Measurements from ENCODE around the gene PTGES. TPM values are rescaled to one million over a fixed set of nuclear protein-coding genes. Genes with fewer than 3 reads are reported as not detected.
"Not testable (repeated sequence)": the region's sequence is repeated elsewhere in the genome, so short reads cannot be mapped to it uniquely, and the experiment has no call there.

Gene PTGES
- total RNA-seq, 1 donor from 2014 or later, result not detected

DNA sequence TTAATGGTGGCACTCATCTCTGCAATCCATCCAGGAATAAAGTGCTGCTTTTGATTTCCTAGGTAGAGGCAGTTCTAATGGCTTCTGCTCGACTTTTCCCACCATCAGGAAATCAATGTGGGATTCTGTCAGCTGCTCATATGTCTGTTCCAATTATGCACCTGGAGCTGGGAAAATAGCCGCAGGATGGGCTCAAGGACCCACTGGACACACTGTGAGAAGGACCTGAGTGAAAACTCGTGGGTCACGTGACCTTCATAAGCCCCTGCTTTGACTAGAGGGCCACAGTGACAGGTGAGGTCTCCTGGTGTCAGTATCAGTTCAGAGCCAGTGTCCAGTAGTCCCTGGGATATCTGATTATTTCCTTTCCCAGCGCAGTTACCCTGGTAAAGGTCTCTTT, 17.9 kb upstream of the PTGES start:
- no peak for DNase-seq (ENCODE audit: low read depth)

DNA sequence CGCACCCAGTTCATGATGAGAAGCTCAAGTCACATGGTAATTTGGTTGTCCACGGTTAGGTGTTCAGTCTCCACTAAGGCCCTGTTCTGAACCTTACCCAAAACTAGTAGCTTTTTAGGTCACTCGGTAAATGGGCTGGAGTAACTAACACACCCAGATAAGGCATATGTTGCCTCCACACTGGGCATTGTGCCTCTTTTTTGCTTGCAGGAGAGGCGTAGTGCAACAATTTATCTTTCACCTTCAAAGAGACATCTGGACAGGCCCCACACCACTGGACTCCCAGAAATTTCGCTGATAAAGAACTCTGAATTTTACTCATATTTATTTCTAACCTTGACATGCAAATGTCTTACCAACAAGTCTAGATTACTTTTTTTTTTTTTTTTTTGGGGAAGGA, 16.8 kb upstream of the PTGES start:
- DNase-seq (ENCODE audit: low read depth), result no peak

DNA sequence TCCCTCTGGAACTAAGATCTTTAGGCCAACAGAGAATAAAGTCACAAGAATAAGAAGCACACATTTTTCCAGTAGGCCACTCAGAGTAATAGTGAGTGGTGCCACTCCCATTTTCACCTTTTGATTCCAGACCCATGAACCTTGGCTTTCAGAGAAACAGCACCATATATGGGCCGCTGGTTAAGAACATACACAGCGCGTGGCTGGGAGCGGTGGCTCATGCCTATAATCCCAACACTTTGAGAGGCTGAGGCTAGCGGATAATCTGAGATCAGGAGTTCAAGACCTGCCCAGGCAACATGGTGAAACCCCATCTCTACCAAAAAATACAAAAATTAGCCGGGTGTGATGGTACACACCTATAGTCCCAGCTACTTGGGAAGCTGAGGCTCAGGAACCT, 15.6 kb upstream of the PTGES start:
- no peak for DNase-seq (ENCODE audit: low read depth)

DNA sequence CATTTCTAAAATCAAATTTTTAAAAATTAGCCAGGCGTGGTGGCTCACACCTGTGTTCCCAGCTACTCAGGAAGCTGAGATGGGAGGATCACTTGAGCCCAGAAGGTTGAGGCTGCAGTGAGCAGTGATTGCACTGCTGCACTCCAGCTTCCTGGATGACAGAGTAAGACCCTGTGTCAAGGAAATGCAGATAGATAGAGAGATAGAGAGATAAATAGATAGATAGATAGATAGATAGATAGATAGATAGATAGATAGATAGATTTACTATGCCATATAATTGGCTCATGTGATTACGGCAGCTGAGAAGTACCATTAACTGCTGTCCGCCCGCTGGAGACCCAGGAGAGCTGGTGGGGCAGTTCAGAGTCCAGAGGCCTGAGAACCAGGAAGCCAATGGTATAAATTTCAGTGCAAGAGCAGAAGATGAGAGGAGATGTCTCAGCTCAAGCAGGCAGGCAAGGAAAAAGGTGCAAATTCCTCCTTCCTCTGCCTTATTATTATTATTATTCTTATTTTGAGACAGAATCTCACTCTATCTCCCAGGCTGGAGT, 13.0 kb upstream of the PTGES start:
- DNase-seq (ENCODE audit: low read depth), result no peak

DNA sequence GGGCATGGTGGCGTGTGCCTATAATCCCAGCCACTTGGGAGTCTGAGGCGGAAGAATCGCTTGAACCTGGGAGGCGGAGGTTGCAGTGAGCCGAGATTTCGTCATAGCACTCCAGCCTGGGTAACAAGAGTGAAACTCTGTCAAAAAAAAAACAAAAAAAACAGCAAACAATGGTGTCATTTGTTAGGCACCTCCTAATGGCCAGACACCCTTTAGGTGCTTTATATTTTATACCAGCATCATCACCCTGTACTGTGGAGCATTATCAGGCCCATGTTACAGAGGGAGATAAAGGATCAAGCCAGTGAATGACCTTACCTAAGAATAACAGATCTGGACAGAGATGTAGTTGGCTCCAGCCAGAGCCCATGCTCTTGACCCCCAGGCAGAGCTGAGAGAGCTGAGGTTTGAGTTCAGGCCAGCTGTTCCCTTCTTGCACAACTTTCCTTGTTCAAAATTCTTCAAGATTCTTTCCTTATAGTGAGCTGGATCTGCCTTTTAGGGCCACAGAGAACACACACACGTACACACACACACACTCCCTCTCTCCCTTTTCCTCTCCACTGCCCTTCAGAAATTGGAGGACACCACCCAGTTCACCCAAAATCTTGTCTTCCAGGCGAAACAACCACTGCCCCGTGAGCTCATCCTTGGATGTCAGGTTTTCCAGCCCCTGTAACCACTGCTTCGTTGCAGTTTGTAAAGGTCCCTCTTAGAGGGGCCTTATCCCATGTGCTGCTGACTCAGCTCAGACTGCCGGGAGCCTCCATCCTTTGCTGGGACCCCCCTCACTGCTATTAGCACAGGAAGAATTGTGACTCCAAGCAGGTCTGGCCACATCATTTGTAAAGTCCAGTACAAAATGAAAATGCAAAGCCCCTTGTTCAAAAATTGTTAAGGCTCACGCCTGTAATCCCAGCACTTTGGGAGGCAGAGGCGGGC, 10.4 kb upstream of the PTGES start:
- no peak for DNase-seq (ENCODE audit: low read depth)

DNA sequence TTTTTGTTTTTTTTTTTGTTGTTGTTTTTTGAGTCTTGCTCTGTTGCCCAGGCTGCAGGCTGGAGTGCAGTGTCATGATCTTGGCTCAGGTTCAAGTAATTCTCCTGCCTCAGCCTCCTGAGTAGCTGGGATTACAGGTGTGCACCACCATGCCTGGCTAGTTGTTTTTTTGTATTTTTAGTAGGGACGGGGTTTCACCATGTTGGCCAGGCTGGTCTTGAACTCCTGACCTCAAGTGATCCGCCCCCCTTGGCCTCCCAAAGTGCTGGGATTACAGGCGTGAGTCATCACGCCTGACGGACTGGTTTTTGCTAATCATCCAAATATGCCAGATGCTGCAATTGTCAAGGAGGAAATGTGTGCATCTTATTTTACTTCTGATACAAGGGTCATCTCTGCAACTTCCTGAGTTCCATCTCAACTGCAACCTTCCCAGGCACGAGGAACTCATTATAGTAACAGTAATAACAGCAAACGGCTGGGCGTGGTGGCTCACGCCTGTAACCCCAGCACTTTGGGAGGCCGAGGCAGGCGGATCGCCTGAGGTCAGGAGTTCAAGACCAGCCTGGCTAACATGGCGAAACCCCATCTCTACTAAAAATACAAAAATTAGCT, 9.6 kb upstream of the PTGES start:
- peak; percentile 55 for DNase-seq (ENCODE audit: low read depth)

DNA sequence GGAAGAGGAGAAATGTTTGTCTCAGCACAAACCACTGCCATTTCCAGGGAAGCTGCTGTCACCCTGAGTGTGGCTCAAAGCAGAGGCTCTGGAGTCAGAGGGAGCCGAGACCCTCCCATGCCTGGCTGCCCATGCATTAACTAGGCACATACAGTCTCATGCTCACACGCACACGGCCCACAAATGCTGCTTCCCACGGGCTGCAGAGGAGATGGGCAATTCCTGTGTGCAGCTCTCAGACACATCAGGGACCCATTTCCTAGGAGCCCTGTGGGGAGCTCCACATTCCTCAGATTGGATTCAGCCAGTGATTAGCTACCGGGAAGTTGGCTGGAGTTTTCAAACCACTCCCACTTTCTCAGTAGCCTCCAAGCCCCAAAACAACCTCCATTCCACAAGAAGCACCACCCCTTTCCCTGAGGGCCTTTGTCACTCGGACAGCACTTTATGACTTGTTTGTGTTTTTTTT, 9.1 kb upstream of the PTGES start:
- no peak for DNase-seq (ENCODE audit: low read depth)

DNA sequence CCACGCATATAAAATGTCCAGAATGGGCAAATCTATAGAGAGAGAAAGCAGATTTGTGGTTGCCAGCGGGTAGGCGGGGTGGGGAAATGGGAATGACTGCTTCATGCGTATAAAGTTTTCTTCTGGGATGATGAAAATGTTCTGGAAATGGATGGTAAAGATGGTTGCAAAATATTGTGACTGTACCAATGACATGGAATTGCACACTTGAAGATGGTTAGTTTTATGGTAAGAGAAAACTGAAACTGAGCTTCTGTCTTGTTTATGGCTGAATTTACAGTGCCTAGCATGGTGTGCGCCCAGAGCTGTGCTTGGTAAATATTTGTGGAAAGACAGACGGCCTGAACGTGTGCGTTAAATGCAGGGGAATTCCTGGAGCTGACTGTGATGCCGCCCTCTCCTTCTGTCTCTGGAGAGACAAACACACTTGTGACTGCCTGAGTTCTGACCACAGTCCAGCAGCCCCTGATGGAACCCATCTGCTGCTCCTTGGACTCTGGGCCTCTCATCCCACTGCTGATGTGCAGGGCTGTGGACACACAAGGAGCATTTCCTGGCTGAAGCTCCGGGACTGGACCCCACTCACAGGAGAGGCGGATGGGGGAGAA, 8.6 kb upstream of the PTGES start:
- DNase-seq (ENCODE audit: low read depth), result no peak

DNA sequence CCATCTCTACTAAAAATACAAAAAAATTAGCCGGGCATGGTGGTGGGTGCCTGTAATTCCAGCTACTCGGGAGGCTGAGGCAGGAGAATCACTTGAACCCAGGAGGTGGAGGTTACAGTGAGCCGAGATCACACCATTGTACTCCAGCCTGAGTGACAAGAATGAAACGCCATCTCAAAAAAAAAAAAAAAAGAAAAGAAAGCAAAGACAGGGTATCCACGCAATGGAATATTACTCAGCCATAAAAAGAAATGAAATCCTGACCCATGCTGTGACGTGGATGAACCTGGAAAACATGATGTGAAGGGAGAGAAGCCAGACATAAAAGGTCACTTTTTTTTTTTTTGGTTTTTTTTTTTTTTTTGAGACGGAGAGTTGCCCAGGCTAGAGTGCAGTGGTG, 7.9 kb upstream of the PTGES start:
- not testable (repeated sequence) for DNase-seq (ENCODE audit: low read depth)

DNA sequence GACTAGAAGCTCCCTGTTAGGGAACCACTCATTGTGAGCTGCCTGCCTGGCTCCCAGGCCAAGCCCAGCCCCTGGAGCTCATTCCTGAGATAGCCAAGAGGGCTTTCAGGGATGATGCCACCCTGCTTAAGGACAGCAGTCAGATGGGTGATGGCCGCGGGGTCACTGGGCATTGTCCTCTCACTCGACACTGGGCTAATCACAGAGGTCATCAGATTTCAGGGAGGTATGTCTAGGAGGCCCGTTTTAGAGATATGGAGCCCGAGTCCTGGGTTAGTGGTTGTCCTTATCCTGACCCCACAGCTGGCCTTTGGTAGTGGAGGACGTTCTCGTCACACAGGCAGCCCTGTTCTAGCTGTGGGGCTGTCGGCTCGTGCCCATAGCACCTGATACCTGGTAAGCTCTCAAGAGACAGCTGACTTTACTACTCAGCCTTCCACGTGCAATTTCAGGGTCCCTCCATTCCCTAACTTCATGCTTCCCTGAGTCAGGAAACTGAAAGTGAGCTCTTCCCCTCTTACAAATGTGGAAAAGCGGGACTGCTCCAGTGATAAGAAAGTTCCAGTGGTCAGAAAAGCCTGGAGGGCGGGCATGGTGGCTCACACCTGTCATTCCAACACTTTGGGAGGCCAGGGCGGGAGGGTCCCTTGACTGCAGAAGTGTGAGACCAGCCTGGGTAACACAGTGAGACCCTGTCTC, 7.1 kb upstream of the PTGES start:
- no peak for DNase-seq (ENCODE audit: low read depth)

DNA sequence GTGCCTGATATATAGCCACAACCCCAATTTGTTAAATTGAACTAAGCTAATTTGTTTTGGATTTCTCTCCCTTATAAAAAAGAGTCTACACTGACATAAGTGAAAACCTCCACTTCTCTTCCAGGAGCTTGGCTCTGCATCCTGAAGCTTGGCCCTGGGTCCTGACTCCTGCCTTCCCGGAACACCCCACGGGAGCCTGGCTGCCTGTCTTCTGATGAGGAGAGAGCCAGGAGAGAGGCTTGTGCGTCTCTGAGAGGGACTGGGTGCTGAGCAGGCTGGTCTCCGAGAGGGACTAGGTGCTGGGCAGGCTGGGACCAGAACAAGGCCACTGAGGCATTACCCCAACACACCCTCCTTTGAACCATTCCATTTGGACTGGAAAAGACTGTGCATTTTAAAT, 6.5 kb upstream of the PTGES start:
- no peak for DNase-seq (ENCODE audit: low read depth)

DNA sequence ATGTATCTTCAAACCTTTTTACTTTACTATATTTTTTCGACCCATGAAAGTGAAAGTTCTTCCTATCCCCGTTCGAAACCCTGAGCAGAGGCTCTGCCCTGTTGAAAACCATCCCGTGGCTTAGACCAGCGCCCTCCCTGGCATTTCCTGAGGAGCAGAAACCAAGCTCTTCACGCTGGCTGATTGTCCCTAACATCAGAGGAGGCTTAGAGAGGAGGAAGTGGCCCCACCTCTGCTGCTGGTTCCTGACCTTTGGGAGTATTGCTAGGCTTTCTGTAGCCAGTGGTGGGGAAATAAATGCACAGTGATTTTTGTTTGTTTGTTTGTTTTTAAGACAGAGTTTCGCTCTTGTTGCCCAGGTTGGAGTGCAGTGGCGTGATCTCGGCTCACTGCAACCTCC, 4.2 kb upstream of the PTGES start:
- DNase-seq (ENCODE audit: low read depth), result no peak

DNA sequence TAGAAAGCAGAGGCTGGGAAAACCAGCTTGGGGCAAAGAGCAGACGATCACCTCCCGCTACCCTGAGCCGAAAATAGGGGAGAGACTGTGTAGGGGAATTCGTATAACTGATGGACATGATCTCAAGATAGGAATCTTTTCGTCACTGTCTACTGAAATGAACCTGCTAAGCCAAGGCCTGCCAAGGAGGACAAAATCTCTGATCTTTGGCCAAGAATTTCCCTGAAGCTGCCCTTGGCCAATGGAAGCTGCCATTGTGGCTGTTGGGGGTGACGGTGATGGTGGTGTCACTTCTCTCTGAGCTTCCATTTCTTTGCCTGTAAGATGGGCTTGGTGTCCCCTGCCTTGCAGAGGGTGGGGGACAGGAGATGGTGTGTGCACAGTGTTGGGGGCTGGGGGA, 3.3 kb upstream of the PTGES start:
- no peak for DNase-seq (ENCODE audit: low read depth)

DNA sequence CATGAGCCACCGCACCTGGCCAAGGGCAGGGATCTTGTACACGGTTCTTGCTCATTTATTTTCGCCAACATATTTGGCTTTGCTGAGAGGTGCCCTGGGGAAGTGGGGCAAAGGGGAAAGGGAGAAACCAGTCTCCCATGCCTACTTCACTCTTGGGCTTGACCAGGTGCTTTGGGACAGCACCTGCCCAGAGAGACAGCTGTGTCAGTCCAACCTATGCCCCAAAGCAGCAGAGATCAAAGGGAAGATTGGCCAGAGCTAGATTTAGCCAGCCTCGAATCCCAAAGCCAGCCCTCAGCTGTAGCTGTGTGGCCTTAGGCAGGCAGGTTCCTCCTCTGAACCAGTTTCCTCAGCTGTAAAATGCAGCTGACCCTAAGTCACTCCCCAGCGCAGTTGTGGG, 2.3 kb upstream of the PTGES start:
- no peak for DNase-seq (ENCODE audit: low read depth)

DNA sequence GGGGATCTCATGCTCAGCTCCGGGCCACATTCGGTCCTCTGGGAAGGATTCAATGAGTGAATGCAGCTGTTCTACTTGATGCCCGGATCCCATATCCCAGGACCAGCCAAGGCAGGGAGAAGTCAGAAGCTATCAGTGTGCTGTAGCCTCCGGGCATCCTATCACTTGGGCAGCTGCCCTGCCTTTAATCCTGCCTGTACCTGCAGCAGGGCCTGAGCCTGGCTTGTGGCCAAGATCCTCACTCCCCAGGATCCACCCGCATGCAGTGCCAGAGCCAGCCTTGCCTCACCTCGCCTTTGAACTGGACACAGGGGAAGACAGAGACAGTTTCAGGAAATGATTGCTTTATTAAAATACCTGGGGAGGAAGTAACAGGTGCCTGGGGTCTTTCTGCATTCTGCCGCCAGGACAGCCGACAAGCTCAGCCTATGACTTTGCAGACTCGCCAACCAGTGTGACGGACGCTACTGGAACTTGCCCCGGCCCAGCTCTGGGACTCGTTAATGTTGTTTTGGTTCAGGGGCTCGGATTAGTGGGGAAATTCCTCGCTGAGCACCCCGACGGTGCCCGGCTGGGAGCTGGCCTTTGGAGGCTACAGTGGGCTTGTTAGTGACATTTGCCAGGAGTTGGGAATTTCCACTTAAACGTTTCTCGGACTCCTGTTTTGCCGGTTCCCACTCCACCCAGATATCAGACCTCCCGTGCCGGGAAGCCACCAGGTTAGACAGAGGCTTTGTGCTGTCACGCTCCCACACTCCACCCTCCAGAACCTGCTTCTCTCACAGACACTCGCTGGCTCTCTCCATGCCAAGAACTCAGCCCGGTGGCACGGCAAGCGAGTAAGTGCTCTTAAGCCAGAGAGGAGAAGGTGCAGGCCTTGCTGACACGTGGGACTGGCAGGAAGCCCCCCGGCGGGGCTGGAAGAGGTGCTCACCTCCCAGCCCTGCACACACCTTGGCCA, 721 bp downstream of the PTGES start:
- DNase-seq (ENCODE audit: low read depth), result no peak

DNA sequence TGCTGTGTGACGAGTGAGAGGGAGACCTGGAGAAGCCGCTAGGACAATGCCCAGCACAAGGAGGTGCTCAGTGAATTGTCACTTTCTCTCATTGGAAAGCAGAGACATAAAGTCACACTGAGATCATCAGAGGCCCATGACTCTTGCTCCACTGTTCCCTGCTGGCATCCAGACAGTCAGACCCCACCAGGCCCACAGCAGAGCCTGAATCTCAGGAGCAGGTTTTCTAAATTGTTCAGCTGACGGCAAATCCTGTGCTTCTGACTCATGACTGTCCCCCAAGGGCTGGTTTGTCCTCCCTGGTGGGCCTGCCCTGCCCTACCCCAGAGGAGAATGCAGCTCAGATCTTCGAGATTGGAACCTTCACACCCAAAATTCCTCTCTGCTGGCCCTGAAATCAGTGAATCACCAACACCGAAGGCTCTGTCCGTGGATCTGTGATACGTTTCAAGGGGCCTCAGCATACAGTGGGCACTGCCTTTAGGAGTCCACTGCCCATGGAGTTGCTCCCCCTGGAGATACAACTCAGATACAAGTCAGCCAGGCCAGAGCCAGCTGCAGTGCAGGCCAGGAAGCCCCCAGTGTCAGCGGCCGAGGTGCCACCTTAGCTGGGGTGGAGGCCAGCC, 2.7 kb downstream of the PTGES start:
- no peak for DNase-seq (ENCODE audit: low read depth)

DNA sequence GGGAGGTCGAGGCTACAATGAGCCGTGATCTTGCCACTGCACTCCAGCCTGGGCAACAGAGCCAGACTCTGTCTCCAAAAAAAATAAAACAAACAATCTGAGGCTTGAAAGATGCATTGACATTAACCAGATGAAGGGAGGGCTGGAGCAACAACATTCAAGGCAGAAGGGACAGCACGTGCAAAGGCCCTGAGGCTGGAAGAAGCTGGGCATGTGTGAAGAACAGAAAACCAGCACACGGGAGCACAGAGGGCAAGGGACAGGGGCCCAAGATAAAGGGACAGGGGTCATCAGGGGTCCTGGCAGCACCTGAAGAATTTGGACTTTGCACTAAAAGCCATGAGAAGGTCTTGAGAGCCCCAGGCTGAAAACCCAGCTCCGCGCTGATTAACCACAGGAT, 3.3 kb downstream of the PTGES start:
- no peak for DNase-seq (ENCODE audit: low read depth)

DNA sequence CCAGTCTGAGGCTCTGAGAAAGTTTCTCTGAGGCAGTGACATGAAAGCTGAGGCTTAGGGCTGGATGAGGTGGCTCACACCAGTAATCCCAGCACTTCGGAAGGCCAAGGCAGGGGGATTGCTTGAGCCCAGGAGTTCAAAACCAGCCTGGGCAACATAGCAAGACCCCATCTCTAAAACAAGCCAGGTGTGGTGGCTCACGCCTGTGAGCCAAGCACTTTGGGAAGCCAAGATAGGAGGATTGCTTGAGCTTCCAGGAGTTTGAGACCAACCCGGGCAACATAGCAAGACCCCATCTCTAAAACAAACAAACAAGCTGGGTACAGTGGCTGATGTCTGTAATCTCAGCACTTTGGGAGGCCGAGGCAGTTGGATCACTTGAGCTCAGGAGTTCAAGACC, 3.8 kb downstream of the PTGES start:
- DNase-seq (ENCODE audit: low read depth), result not testable (repeated sequence)

DNA sequence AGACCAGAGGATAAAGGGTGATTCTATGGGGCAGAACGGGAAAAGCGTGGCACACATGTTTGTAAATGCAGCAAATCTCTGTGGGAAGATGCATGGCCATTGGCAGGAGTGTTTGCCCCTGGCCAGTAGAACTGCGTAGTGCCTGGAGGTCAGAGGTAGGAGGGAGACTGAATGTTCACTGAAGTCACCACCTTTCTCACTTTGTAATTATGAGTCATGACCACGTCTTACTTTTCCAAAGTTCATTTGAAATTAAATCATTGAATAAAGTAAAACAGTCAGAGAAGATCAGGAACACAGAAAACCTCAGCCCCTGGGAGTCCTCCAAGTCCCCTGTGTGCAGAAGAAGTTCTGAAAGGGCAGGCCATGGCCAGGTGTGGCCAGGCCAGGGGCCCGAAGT, 4.6 kb downstream of the PTGES start:
- DNase-seq (ENCODE audit: low read depth), result no peak

All from myocyte (in vitro differentiated cells).